Activated CD4-positive, alpha-beta memory T cell treated with anti-CD3 and anti-CD28 coated beads for 36 hours (primary cell): Measurements from ENCODE around the gene MGMT. TPM values are rescaled to one million over a fixed set of nuclear protein-coding genes. Genes with fewer than 3 reads are reported as not detected.

Source experiments
- CTCF ChIA-PET: fragments of 350-600 bp; sonication (Branson Sonifier 250); formaldehyde crosslinking; loops from one replicate; lab custom pipeline; 2021; ENCODE audit warnings: antibody characterized with exemption, inconsistent platforms; lab: Charles Lee
- POLR2A ChIA-PET: fragments of 350-600 bp; sonication (Branson Sonifier 250); formaldehyde crosslinking; loops from one replicate; lab custom pipeline; 2021; ENCODE audit warnings: antibody characterized with exemption; lab: Charles Lee
- DNase-seq: peaks from one replicate; pipeline ENCODE4 v3.0.0-alpha.2; 2020
- H3K27ac Mint-ChIP-seq: one replicate; pipeline ENCODE4 v1.8.0; 2021; ENCODE audit warnings: mixed read lengths
- H3K27me3 Mint-ChIP-seq: one replicate; pipeline ENCODE4 v1.8.0; 2021; ENCODE audit warnings: mixed read lengths
- H3K36me3 Mint-ChIP-seq: one replicate; pipeline ENCODE4 v1.8.0; 2021; ENCODE audit warnings: mixed read lengths
- H3K4me1 Mint-ChIP-seq: one replicate; pipeline ENCODE4 v1.8.0; 2021; ENCODE audit warnings: low read depth, mixed read lengths
- H3K4me3 Mint-ChIP-seq: one replicate; pipeline ENCODE4 v1.8.0; 2021; ENCODE audit warnings: mild to moderate bottlenecking, mixed read lengths
- H3K9me3 Mint-ChIP-seq: one replicate; pipeline ENCODE4 v1.8.0; 2021; ENCODE audit warnings: mixed read lengths
- intact Hi-C: fragments of 100-400 bp; cut with micrococcal nuclease; formaldehyde crosslinking; loops from one replicate; pipeline ENCODE4 v1.15.1; 2023
- total RNA-seq, 2 experiments: library from RNA; stranded (reverse); gene quantifications; one replicate each; pipeline ENCODE4 v1.2.3, GENCODE V29; 2021

MGMT gene
- total RNA-seq, 2 experiments from 2014 or later, result 22.9 to 23.8 TPM

DNA sequence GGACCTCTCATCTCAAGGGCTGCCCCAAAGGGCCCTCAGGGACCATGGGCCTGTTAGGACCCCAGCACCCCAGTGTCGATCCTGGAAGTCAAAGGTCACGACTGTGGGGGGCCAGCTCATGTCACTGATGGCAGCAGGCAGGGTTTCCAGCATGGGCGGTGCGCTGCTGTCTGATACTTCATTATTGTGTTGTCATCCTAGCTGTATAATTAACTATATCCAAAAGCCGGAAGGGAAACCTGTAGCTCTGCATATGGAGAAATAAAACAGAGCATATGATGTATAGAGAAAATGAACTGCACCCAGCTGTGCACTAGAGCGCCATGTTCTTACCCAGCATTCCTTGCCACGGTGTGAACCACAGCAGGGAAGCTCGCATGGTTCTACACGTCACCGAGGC, 300.7 kb downstream of the MGMT start:
- POLR2A ChIA-PET, result no interaction called here
- no peak for DNase-seq
- Mint-ChIP-seq H3K36me3 (peaks cover 48% of the 10 kb centered on the region), H3K4me3 (no peak overlapping the region), H3K27me3 (no peaks in the 10 kb centered on the region), H3K4me1 (no peaks in the 10 kb centered on the region), H3K27ac (no peak overlapping the region), H3K9me3 (peaks cover 22% of the 10 kb centered on the region)
- CTCF ChIA-PET, result no interaction called here
- intact Hi-C loops, result no loop called here

DNA sequence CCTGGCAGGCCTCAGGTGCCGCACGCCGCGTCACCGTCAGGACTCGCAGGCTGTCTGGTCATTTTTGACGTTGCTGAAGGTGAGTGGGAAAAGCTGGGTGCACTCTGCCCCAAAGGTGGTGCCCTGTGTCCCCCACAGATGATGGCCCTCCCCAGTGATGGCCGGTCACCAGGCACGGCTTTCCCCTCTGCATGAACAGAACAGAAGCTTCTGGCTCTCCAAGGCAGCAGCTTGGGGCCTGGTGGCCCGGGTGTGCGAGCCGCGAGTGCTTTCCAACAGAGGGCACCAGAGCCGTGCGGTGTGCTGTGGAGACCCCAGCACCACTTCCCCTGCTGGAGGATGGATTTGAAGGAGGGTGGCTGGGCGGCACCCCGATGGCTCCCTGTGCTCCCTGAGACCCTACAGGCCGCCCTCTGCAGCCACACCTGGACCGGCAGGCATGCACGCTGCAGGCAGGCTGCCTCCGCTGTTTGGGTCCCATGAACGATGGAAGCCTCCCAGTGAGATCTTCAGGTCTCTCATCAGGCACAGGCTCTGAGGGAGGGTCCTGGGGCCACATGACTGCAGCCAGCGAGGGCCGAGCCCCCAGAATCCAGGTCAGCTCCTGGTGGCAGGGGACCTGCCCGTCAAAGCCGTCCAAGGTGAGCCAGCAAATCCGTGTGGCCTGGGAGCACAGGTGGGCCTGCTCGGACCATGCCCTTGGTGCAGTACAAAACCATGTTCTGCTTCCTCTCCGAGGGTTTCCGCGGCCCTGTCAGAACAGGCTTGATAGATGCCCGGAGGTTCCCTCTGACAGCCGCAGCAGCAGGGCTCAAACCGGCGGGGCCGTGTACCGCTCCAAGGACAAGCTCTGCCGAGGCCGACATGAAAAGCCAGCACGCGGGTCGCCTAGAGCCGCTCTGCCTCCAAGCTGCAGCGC, 301.7 kb downstream of the MGMT start:
- POLR2A ChIA-PET, result no interaction called here
- Mint-ChIP-seq H3K27ac (no peak overlapping the region), H3K4me3 (no peak overlapping the region), H3K36me3 (peaks cover 43% of the 10 kb centered on the region), H3K9me3 (peaks cover 22% of the 10 kb centered on the region), H3K4me1 (no peaks in the 10 kb centered on the region), H3K27me3 (no peaks in the 10 kb centered on the region)
- intact Hi-C loops, result no loop called here
- CTCF ChIA-PET, result no interaction called here
- DNase-seq, result no peak

DNA sequence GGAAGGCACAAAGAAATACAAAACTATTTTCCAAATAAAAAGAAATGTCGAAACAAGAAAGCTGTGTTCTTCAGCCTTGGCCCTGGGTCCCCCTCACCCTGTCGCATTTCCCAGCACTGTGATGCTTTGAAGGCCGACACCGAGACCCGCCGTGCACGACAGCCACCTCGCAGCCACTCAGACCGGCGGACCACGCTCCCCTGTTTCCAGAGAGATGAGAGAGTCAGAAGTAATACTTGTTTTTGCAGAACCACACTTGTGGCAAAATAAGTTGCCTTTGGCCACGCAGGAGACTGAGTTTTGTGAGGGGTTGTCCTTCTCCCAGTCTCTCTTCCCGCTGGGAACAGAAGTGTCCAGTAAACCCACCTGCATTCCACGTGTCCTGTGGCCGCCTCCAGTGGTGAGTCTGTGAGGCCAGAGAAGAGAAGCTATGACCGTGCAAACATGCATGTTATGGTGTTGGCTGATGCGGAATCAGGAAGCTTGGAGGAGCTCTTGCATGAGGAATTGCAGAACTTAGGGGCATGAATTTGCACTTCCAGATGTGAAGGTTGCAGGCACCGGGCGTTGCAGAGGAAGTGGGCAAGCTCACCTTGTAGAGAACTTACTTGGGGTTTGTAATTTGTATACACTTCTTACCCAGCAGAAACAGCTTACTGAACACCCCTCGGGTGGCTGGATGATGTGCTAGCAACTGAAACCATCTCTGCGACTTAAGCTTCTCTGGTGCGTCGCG, 302.5 kb downstream of the MGMT start:
- peaks cover 22% of the 10 kb centered on the region for H3K9me3 Mint-ChIP-seq
- no peak overlapping the region for H3K27ac Mint-ChIP-seq
- no peak for DNase-seq
- no peaks in the 10 kb centered on the region for H3K4me1 Mint-ChIP-seq
- no peaks in the 10 kb centered on the region for H3K27me3 Mint-ChIP-seq
- CTCF ChIA-PET, result interaction anchor here (0.6 kb wide), 1 partner anchor 34 kb away, joined by 4 read pairs; no protein-coding TSS in a partner anchor
- intact Hi-C loops, result no loop called here
- peaks cover 43% of the 10 kb centered on the region for H3K36me3 Mint-ChIP-seq
- no peak overlapping the region for H3K4me3 Mint-ChIP-seq
- POLR2A ChIA-PET, result no interaction called here

DNA sequence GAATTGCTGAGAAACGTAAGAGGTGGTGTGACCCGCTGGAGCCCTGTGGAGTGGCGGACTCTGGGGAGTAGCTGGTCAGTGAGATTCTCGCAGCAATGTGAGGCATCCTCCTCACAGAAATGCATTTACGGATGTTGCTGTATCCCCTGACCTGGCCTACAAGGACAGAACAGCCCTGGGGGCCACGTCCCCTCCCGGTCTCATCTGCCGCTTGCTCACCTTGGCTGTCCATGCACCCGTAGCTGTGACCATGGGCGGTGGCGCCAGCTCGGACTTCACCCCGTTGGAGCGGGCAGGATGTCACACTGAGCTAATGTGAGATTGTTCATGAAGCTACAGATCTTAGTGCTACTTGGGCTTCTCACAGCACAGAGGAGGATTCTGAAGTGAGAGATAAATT, 303.2 kb downstream of the MGMT start:
- Mint-ChIP-seq H3K36me3 (peaks cover 43% of the 10 kb centered on the region), H3K4me3 (no peak overlapping the region), H3K9me3 (peaks cover 22% of the 10 kb centered on the region), H3K27ac (no peak overlapping the region), H3K4me1 (no peaks in the 10 kb centered on the region), H3K27me3 (no peaks in the 10 kb centered on the region)
- intact Hi-C loops, result no loop called here
- CTCF ChIA-PET, result interaction anchor here (0.6 kb wide), 1 partner anchor 33 kb away, joined by 4 read pairs; no protein-coding TSS in a partner anchor
- POLR2A ChIA-PET, result no interaction called here
- DNase-seq, result no peak

DNA sequence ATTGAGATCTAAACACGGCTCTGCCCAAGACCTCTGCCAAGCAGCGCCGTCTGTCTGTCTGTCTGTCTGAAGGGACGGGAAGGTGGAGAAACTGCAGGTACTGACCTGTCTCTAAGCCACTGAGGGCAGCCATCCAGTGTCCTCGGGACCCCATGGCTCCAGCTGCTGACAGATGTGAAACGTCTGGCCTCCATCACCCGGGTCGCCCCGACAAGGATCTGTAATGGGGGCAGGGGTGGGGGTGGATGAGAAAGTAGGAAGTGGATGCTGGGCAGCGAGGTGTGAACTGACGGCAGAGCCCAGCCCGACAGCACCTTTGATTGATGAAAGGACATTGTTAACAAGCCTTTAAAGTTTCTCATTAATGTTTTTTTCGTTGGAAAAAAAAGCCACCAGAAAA, 304.0 kb downstream of the MGMT start:
- Mint-ChIP-seq H3K27me3 (no peaks in the 10 kb centered on the region), H3K4me1 (no peaks in the 10 kb centered on the region), H3K4me3 (no peak overlapping the region), H3K36me3 (peaks cover 41% of the 10 kb centered on the region), H3K9me3 (peaks cover 22% of the 10 kb centered on the region), H3K27ac (no peak overlapping the region)
- no peak for DNase-seq
- ChIA-PET CTCF (no interaction called here), POLR2A (no interaction called here)
- intact Hi-C loops, result no loop called here

DNA sequence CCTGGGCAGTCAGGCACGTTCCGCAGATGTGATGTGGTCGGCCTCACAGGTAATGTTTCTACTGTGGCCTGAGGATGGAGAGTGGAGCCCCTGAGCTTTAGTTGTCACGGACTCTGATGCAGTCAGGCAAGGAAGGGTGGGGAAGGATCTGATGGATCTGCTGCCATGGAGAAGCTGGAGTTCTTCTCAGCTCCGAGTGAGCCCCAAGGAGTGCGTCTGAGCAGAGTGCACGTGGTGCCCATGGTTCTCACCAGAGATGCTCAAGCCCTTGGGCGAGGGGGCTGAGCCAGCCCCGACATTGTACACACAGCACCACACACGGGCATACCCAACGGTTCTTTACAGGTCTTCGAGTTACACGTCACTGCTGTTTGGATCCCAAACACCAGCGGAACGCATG, 304.5 kb downstream of the MGMT start:
- intact Hi-C loops, result no loop called here
- Mint-ChIP-seq H3K4me3 (no peak overlapping the region), H3K36me3 (peaks cover 35% of the 10 kb centered on the region), H3K4me1 (no peaks in the 10 kb centered on the region), H3K27me3 (no peaks in the 10 kb centered on the region), H3K27ac (no peak overlapping the region), H3K9me3 (peaks cover 21% of the 10 kb centered on the region)
- POLR2A ChIA-PET, result no interaction called here
- CTCF ChIA-PET, result no interaction called here
- no peak for DNase-seq

DNA sequence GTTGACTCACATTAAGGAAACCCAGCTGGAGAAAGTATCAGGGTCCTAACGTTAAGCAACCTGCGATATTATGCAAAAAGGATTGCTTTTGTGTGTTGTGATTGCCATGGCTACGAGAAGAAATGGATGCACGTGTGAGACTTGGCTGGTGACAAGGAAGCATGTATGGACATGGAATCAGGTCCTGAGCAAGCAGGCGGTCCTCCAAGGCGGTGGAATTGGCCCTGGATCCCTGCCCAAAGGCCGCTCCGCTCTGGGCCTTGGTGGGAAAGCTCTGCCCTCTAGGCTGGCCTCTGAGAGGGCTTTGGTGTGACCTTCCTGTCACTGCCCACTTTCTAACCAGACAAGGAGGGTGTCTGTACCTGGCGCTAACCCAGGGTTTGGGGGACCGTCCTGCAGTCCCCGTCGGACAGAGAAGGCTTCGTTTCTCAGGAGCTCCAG, 305.0 kb downstream of the MGMT start:
- Mint-ChIP-seq H3K4me3 (no peak overlapping the region), H3K27ac (no peak overlapping the region), H3K27me3 (no peaks in the 10 kb centered on the region), H3K9me3 (peaks cover 26% of the 10 kb centered on the region), H3K4me1 (no peaks in the 10 kb centered on the region), H3K36me3 (peaks cover 31% of the 10 kb centered on the region)
- POLR2A ChIA-PET, result no interaction called here
- DNase-seq, result no peak
- CTCF ChIA-PET, result no interaction called here
- intact Hi-C loops, result no loop called here

DNA sequence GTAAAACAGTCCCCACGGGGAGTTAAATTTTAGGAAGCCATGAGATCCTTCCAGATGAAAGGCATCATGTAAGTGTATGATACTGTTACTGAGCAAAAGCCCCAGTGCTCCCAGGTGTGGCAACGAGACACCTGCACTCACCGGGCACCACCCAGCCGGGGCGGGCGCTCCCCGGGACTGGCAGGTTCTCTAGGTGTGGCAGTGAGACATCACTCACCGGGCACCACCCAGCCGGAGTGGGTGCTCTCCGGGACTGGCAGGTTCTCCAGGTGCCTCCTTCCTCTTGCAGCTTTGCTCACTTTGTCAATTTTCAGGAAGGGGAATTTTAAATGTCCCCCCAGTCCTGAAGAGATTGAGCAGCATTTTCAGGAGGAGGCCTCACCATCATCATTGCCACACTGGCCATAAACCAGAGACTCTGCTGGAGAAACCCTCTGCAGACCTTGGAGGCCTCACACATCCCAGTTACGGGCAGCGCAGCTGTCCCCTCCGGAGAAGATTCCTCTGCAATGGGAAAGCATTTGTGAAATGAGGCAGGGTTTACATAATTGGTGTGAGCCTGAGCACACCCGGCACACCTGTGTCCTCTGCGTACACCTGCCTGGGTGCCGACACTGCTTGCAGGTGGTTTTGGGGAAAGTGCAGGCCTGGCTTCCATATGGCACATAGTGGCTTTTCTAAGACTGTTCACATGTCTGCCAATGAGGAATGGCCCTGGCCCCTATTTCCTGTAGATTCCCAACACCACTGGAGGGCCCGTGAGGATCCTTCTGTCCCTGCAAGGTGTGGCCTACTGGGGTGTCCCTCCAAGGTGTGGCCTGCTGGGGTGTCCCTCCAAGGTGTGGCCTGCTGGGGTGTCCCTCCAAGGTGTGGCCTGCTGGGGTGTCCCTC, 305.7 kb downstream of the MGMT start:
- H3K27ac Mint-ChIP-seq, result no peak overlapping the region
- DNase-seq, result no peak
- CTCF ChIA-PET, result no interaction called here
- intact Hi-C loops, result no loop called here
- H3K9me3 Mint-ChIP-seq, result peaks cover 27% of the 10 kb centered on the region
- H3K27me3 Mint-ChIP-seq, result no peaks in the 10 kb centered on the region
- H3K36me3 Mint-ChIP-seq, result peaks cover 24% of the 10 kb centered on the region
- no peaks in the 10 kb centered on the region for H3K4me1 Mint-ChIP-seq
- POLR2A ChIA-PET, result no interaction called here
- no peak overlapping the region for H3K4me3 Mint-ChIP-seq

DNA sequence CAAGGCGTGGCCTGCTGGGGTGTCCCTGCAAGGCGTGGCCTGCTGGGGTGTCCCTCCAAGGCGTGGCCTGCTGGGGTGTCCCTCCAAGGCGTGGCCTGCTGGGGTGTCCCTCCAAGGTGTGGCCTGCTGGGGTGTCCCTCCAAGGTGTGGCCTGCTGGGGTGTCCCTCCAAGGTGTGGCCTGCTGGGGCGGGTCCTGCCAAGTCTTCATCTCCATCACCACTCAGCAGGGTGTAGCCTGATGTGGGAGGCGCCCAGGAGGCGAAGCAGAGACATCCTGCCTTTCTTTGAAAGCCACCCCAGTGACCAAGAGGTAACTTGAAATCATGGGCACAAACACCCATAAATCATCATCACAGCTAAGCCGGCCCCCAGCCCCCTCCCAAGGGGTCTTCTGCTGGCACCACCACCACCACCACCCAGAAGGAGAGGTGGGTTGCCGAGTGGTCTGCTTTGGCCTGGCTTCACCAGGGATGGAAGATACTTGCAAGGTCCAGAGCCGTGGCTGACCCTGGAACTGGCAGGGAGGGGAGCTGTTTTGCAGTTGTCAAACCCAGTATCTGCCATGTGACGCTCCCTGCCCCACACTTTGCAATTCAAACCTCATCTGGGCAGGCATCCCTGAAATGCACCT, 306.4 kb downstream of the MGMT start:
- CTCF ChIA-PET, result no interaction called here

DNA sequence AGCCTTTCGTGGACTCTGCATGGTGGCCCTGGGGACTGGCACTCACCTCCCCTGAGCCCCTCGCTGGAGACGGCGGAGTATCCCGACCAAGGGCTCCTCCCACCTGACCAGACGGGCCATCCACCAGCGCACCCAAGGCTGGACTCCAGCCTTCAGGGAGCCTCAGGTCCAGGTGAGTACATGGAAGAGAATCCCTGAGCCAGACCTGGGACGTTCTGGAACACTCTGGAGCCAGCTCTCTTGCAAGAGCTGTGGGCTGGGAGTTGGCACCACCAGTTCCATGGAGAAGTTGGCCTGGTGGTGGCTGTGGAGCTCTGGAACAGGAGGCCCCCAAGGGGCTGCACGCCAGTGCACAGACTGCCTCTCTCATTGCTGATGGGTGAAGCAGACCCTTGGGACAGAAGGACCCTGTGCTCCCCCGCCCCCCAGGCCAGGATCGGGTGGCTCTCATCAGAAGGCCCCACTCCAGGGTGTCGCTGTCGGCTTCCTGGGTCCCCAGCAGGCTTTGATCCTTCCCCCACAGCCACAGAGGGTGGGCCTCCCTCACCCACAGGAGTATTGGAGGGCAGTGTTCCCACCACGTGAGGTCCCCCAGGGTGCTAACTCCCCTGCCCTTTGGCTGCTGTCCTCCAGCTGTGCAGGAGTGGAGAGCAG, 307.2 kb downstream of the MGMT start:
- no peak for DNase-seq
- ChIA-PET POLR2A (no interaction called here), CTCF (no interaction called here)
- peaks cover 30% of the 10 kb centered on the region for H3K9me3 Mint-ChIP-seq
- H3K4me3 Mint-ChIP-seq, result no peak overlapping the region
- H3K27ac Mint-ChIP-seq, result no peak overlapping the region
- intact Hi-C loops, result no loop called here
- no peaks in the 10 kb centered on the region for H3K4me1 Mint-ChIP-seq
- peaks cover 15% of the 10 kb centered on the region for H3K36me3 Mint-ChIP-seq
- no peaks in the 10 kb centered on the region for H3K27me3 Mint-ChIP-seq

More for the DNA sequence above, 306.4 kb downstream of the MGMT start:
- Mint-ChIP-seq H3K4me3 (no peak overlapping the region), H3K27me3 (no peaks in the 10 kb centered on the region), H3K9me3 (peaks cover 26% of the 10 kb centered on the region), H3K36me3 (peaks cover 21% of the 10 kb centered on the region), H3K27ac (no peak overlapping the region), H3K4me1 (no peaks in the 10 kb centered on the region)
- intact Hi-C loops, result no loop called here
- DNase-seq, result no peak
- POLR2A ChIA-PET, result no interaction called here

DNA sequence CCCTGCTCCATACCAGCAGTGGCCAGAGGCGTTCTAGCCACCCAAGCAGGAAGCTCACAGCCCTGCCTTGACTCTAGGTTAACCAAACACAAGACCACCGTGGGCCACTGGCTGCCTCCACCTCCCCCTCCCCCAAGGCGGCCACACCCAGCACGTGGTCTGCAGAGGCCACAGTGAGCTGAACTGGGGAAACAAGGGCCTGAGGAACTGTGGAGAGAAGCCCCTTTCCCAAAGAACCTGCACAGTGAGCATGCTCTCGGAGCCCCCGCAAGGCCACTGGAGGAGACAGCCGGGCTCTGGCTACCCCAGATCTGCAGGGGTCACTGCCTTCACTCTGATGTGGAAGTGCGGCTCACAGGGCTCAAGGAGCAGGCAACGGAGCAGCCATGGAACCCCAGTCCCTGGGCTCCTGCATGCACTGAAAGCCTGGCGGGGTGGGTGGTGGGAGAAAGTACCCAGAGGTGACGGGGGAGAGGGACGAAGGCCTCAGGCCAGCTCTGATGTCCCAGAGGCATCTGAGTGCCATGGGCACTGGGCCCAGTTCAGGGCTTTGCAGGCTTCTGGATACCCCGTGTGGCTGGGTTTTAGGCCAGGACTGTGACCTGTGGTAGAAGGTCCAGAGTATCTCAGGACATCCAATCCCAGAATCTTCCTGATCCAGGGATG, 307.8 kb downstream of the MGMT start:
- Mint-ChIP-seq H3K27me3 (no peaks in the 10 kb centered on the region), H3K4me1 (no peaks in the 10 kb centered on the region), H3K4me3 (no peak overlapping the region), H3K9me3 (peaks cover 25% of the 10 kb centered on the region), H3K27ac (no peak overlapping the region), H3K36me3 (peaks cover 10% of the 10 kb centered on the region)
- POLR2A ChIA-PET, result no interaction called here
- intact Hi-C loops, result no loop called here
- no peak for DNase-seq
- CTCF ChIA-PET, result no interaction called here
